ENCODE data around the gene TDRD10. TPM values are rescaled to one million over a fixed set of nuclear protein-coding genes. Genes with fewer than 3 reads are reported as not detected.

TDRD10 gene
- polyA plus RNA-seq, 2 of the 4 experiments (the other 2 are of a cell fraction): 0.04 TPM; not detected in 1

DNA sequence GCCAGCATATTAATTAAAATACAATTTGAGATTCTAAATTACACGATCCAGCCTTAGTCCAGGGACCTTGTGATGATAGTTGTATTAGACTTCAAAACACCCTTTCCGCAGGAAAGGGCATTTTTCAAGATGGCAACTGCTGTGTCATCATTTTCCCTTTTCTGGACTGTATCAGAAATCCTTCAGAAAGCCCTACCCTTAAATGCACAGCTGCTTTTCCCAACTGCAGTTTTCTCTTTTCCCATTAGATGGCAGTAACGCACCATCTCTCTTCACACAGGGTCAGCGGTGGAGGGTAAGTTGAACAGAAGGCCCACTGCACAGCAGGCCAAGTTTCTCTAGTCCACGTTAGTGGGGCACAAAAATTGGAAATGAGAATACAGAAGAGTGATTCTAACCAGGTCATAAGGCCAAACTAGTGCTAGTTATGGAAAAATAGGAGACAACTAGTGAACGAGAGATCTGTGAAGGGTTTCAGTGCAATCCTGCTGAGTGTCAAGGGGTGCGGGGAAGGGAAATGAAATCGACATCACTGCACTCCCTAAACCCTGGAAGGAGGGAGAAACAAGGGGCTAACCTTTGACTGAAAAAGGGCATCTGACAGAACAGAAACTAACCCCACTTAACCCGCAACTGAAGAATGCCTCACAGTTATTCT, 22.1 kb upstream of the TDRD10 start:
- ChIA-PET POLR2A (interaction anchor here (1.1 to 1.7 kb wide), 2 partner anchors 67 to 457 kb away, joined by 3 to 5 read pairs; partner anchors contain the start of gene PMVK), CTCF (interaction anchor here (0.6 to 5.3 kb wide), 73 partner anchors 8 to 609 kb away, joined by 3 to 79 read pairs (median 4); partner anchors contain the start of genes CHRNB2, PMVK and SHE)
- no peak for FAIRE-seq
- peaks cover 9% of the 10 kb centered on the region; the same call in 2 of the 3 replicates for H3K4me1 ChIP-seq
- TF ChIP-seq CEBPB (IDR thresholded peaks at IDR 0.05): no peak
- no peak for TF ChIP-seq ZSCAN20 (CRISPR knock-in tag; IDR thresholded peaks at IDR 0.05)
- TF ChIP-seq, protein P1, sequence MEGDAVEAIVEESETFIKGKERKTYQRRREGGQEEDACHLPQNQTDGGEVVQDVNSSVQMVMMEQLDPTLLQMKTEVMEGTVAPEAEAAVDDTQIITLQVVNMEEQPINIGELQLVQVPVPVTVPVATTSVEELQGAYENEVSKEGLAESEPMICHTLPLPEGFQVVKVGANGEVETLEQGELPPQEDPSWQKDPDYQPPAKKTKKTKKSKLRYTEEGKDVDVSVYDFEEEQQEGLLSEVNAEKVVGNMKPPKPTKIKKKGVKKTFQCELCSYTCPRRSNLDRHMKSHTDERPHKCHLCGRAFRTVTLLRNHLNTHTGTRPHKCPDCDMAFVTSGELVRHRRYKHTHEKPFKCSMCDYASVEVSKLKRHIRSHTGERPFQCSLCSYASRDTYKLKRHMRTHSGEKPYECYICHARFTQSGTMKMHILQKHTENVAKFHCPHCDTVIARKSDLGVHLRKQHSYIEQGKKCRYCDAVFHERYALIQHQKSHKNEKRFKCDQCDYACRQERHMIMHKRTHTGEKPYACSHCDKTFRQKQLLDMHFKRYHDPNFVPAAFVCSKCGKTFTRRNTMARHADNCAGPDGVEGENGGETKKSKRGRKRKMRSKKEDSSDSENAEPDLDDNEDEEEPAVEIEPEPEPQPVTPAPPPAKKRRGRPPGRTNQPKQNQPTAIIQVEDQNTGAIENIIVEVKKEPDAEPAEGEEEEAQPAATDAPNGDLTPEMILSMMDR (IDR thresholded peaks at IDR 0.05): peak; percentile 94
- no peak for TF ChIP-seq RARB (CRISPR knock-in tag; IDR thresholded peaks at IDR 0.05)
- TF ChIP-seq FOSL2 (IDR thresholded peaks at IDR 0.05): no peak
- TF ChIP-seq FOSL2 (CRISPR knock-in tag; IDR thresholded peaks at IDR 0.05): no peak
- TF ChIP-seq MAFK (IDR thresholded peaks at IDR 0.05; ENCODE audit: partially characterized antibody): peak; percentile 100
- no peak for TF ChIP-seq MAZ (IDR thresholded peaks at IDR 0.05; ENCODE audit: borderline replicate concordance, low read depth, low read length)
- TF ChIP-seq ZFP36 (IDR thresholded peaks at IDR 0.05; ENCODE audit: borderline replicate concordance, partially characterized antibody): no peak
- TF ChIP-seq CBX8 (IDR thresholded peaks at IDR 0.05): no peak
- TF ChIP-seq, protein P2, sequence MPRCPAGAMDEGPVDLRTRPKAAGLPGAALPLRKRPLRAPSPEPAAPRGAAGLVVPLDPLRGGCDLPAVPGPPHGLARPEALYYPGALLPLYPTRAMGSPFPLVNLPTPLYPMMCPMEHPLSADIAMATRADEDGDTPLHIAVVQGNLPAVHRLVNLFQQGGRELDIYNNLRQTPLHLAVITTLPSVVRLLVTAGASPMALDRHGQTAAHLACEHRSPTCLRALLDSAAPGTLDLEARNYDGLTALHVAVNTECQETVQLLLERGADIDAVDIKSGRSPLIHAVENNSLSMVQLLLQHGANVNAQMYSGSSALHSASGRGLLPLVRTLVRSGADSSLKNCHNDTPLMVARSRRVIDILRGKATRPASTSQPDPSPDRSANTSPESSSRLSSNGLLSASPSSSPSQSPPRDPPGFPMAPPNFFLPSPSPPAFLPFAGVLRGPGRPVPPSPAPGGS (IDR thresholded peaks at IDR 0.05): no peak
- peak; percentile 95 to 97 for TF ChIP-seq RAD21 (conservative IDR thresholded peaks at IDR 0.05 in 1 of 2, IDR thresholded peaks at IDR 0.05 in 1 of 2)
- peak; percentile 83 for TF ChIP-seq SMC3 (IDR thresholded peaks at IDR 0.05)
- TF ChIP-seq RFX5 (IDR thresholded peaks at IDR 0.05): peak; percentile 70
- TF ChIP-seq, protein P3, sequence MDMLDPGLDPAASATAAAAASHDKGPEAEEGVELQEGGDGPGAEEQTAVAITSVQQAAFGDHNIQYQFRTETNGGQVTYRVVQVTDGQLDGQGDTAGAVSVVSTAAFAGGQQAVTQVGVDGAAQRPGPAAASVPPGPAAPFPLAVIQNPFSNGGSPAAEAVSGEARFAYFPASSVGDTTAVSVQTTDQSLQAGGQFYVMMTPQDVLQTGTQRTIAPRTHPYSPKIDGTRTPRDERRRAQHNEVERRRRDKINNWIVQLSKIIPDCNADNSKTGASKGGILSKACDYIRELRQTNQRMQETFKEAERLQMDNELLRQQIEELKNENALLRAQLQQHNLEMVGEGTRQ (IDR thresholded peaks at IDR 0.05): no peak
- TF ChIP-seq NPAS2 (CRISPR knock-in tag; IDR thresholded peaks at IDR 0.05; ENCODE audit: borderline replicate concordance): no peak
- TF ChIP-seq, protein P4, sequence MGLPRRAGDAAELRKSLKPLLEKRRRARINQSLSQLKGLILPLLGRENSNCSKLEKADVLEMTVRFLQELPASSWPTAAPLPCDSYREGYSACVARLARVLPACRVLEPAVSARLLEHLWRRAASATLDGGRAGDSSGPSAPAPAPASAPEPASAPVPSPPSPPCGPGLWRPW (IDR thresholded peaks at IDR 0.05): no peak
- no peak for TF ChIP-seq CHD4 (IDR thresholded peaks at IDR 0.05; ENCODE audit: borderline replicate concordance)
- TF ChIP-seq SREBF2 (IDR thresholded peaks at IDR 0.05): no peak
- TF ChIP-seq RCOR1 (IDR thresholded peaks at IDR 0.05; ENCODE audit: low read depth, low read length): no peak
- TF ChIP-seq HDAC2 (IDR thresholded peaks at IDR 0.05): no peak
- no peak for TF ChIP-seq FOSB (CRISPR knock-in tag; IDR thresholded peaks at IDR 0.05)
- TF ChIP-seq KDM1A (IDR thresholded peaks at IDR 0.05; ENCODE audit: low read depth): no peak
- TF ChIP-seq, protein P5, sequence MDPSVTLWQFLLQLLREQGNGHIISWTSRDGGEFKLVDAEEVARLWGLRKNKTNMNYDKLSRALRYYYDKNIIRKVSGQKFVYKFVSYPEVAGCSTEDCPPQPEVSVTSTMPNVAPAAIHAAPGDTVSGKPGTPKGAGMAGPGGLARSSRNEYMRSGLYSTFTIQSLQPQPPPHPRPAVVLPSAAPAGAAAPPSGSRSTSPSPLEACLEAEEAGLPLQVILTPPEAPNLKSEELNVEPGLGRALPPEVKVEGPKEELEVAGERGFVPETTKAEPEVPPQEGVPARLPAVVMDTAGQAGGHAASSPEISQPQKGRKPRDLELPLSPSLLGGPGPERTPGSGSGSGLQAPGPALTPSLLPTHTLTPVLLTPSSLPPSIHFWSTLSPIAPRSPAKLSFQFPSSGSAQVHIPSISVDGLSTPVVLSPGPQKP (IDR thresholded peaks at IDR 0.05; ENCODE audit: low read depth, low read length): no peak
- no peak for TF ChIP-seq HOXB5 (CRISPR knock-in tag; IDR thresholded peaks at IDR 0.05)
- TF ChIP-seq POLR2A (IDR thresholded peaks at IDR 0.05; ENCODE audit: low read length): no peak
- TF ChIP-seq MYC (IDR thresholded peaks at IDR 0.05; ENCODE audit: borderline replicate concordance, low read length): no peak
- peak overlapping the region; percentile 48 to 67; a peak in 3 of 6 replicates for H3K27ac ChIP-seq
- H3K9me3 ChIP-seq: no peaks in the 10 kb centered on the region
- no peak overlapping the region for H3K4me3 ChIP-seq
- DNase-seq (ENCODE audit: low read depth in 1 of 2, low spot score in 1 of 2): peak; percentile 86 to 93
- peak; percentile 95 to 99 for ATAC-seq
- peak overlapping the region; percentile 29; the same call in 1 of the 3 replicates for H3K4me2 ChIP-seq
- 35% methylated on average over 9 of the region's 9 CpGs for WGBS (ENCODE audit: missing lambda C conversion rate)

Measured in A549 (cell line).